Left ventricle myocardium inferior (tissue), 1 donor: ENCODE measurements around the gene CNNM2. TPM values are rescaled to one million over a fixed set of nuclear protein-coding genes. Genes with fewer than 3 reads are reported as not detected.
A peak's percentile ranks its signal among the peaks of the same experiment; 100 is the strongest.

Source experiments
- DNase-seq: peaks from one replicate; pipeline ENCODE4 v3.0.0-alpha.2; 2020
- H3K27ac ChIP-seq: fragments of 200-600 bp; replicated peaks from 2 replicates; pipeline ENCODE4 v1.8.0; 2021
- H3K27me3 ChIP-seq: fragments of 200-600 bp; 2 replicates; pipeline ENCODE4 v1.8.0; 2021; ENCODE audit warnings: low read depth
- H3K36me3 ChIP-seq: fragments of 200-600 bp; 2 replicates; pipeline ENCODE4 v1.8.0; 2021
- H3K4me1 ChIP-seq: fragments of 200-600 bp; 2 replicates; pipeline ENCODE4 v1.8.0; 2021
- H3K4me3 ChIP-seq: fragments of 200-600 bp; 2 replicates; pipeline ENCODE4 v1.8.0; 2021; ENCODE audit warnings: mild to moderate bottlenecking, moderate library complexity
- H3K9me3 ChIP-seq: fragments of 200-600 bp; replicated peaks from 2 replicates; pipeline ENCODE4 v1.8.0; 2021
- CTCF ChIP-seq: fragments of 200-600 bp; IDR thresholded peaks from 2 replicates; pipeline ENCODE4 v1.8.0; 2021; ENCODE audit warnings: antibody characterized with exemption, mild to moderate bottlenecking, borderline replicate concordance
- intact Hi-C: fragments of 100-400 bp; cut with micrococcal nuclease; formaldehyde crosslinking; loops from one replicate; pipeline ENCODE4 v1.11.0; 2022
- total RNA-seq: library from RNA; stranded (reverse); fragmentation: NEBNext Ultra II Directional; extraction: Animal tissue kit (Norgen Biotek cat#: 25700); gene quantifications from one replicate; pipeline ENCODE4 v1.2.1, GENCODE V29; 2021
- donor health status: DM: no; HTN: yes; CAD: no; lungs with severe emphysema.

Gene CNNM2
- total RNA-seq, 1 donor from 2014 or later = 3.3 TPM

DNA sequence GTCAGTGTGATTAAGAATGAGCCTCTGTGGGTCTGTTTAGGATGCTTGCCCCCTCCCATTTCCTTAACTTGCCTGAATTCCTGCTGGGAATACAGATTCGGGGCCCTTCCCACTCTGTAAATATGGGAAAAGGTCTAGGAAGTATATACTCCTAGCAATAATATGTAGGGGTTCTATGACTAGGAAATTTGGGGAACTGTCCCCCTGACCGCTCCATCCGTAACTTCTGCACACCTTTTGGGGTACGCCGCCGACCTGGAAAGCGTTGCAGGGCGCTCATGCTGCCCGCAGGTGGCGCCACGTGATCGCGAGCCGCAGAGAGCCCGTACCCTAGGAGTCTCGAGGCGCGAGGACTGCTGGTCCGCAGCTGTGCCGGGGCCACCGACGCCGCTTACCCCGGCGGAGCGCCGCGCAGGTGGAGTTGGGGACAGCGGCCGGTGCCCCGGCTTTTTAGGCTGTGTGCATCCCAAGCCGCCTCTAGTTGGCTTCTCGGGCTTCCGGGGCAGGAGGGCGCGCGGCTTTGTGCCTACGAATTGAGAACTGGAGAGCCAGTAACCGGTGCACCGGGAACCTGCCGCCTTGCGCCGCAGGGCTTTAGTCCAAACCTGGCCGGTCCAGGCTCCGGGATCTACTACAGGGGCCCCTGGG, 656 bp upstream of the CNNM2 start:
- Histone ChIP-seq H3K4me1 (peaks cover 56% of the 10 kb centered on the region), H3K27ac (peak overlapping the region; percentile 88), H3K36me3 (no peaks in the 10 kb centered on the region), H3K9me3 (no peaks in the 10 kb centered on the region), H3K27me3 (no peaks in the 10 kb centered on the region), H3K4me3 (peak overlapping the region; percentile 98)
- peak; percentile 78 for DNase-seq
- intact Hi-C loops = loop anchor here (5.0 kb wide), 1 partner anchor 150 kb away; no protein-coding TSS in a partner anchor
- peak; percentile 99 for TF ChIP-seq CTCF

- peak overlapping the region; percentile 98 for H3K4me3 ChIP-seq
- H3K27ac ChIP-seq = peak overlapping the region; percentile 88
- no peak for TF ChIP-seq CTCF
- no peaks in the 10 kb centered on the region for H3K27me3 ChIP-seq
- H3K36me3 ChIP-seq = no peaks in the 10 kb centered on the region
- no peaks in the 10 kb centered on the region for H3K9me3 ChIP-seq
- peaks cover 68% of the 10 kb centered on the region for H3K4me1 ChIP-seq
- intact Hi-C loops = loop anchor here (5.0 kb wide), 1 partner anchor 148 kb away; no protein-coding TSS in a partner anchor
- no peak for DNase-seq
Measured at GRCh38 chr10:102918817-102919245, 737 bp downstream of the CNNM2 start.

DNA sequence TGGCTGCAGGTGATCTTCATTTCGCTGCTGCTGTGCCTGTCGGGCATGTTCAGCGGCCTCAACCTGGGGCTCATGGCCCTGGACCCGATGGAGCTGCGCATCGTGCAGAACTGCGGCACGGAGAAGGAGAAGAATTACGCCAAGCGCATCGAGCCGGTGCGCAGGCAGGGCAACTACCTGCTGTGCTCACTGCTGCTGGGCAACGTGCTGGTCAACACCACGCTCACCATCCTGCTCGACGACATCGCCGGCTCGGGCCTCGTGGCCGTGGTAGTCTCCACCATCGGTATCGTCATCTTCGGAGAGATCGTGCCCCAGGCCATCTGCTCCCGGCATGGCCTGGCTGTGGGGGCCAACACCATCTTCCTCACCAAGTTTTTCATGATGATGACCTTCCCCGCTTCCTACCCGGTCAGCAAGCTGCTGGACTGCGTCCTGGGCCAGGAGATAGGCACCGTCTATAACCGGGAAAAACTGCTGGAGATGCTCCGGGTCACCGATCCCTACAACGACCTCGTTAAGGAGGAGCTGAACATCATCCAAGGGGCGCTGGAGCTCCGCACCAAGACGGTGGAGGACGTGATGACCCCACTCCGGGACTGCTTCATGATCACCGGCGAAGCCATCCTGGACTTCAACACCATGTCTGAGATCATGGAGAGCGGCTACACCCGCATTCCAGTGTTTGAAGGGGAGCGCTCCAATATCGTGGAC, 1.3 kb downstream of the CNNM2 start:
- Histone ChIP-seq H3K27ac (no peak overlapping the region), H3K36me3 (no peaks in the 10 kb centered on the region), H3K4me1 (peaks cover 71% of the 10 kb centered on the region), H3K4me3 (peak overlapping the region; percentile 98), H3K9me3 (no peaks in the 10 kb centered on the region), H3K27me3 (no peaks in the 10 kb centered on the region)
- no peak for DNase-seq
- no peak for TF ChIP-seq CTCF
- intact Hi-C loops = loop anchor here (5.0 kb wide), 1 partner anchor 148 kb away; no protein-coding TSS in a partner anchor

DNA sequence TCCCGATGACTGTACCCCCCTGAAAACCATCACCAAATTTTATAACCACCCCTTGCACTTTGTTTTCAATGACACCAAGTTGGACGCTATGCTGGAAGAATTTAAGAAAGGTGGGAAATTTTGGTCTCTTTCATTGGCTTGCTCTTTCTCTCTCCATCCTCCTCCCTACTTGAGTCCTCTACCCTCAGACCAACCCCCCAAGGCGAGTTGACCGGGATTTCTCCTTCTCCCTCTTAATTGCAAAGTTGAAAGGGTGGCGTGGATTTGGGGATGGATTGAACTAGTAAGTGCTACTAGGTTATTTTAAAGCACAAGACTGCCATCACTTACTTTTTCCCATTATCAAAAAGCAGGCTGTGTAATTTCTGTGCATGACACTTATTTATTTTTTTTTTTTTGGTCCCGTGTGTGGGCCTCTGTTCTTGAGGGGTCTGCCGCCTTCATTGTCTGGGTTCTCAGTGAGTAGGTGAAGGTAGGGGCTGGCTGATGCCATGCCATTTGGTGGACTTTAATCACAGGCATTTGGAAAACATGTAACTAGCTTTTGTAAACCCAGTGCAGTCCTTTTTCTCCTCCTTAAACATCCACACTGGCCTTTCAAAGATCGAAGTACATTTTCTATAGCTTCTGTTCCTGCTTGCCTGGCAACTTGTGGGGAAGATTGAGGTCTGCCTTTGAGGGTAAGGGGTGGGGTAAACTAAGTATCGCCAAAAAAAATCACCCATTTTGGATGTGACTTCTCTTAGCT, 2.1 kb downstream of the CNNM2 start:
- Histone ChIP-seq H3K27ac (no peak overlapping the region), H3K4me3 (peak overlapping the region; percentile 98), H3K4me1 (peaks cover 71% of the 10 kb centered on the region), H3K9me3 (no peaks in the 10 kb centered on the region), H3K27me3 (no peaks in the 10 kb centered on the region), H3K36me3 (no peaks in the 10 kb centered on the region)
- intact Hi-C loops = loop anchor here (5.0 kb wide), 2 partner anchors 147 to 322 kb away; no protein-coding TSS in a partner anchor
- no peak for TF ChIP-seq CTCF
- DNase-seq = no peak

DNA sequence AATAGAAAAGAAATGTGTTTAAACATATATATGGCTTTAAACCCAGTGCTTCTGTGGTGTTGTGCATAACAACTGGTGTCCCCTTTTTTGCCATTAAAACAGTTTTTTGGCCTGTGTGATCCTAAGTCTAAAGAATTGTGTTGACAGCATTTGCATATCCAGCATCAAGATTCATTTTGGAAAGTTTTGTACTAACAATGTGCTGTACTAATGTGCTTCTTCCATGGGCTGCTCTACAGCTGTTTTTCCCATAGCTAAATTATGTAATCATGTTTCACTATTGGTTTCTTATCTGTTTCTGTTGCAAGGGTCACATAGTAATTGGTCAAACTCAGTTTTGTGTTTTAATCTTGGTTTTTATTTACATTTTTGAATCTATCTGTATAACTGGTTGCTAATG, 5.5 kb downstream of the CNNM2 start:
- no peak for DNase-seq
- intact Hi-C loops = loop anchor here (5.0 kb wide), 1 partner anchor 319 kb away; no protein-coding TSS in a partner anchor
- peaks cover 53% of the 10 kb centered on the region for H3K4me1 ChIP-seq
- no peak overlapping the region for H3K27ac ChIP-seq
- H3K9me3 ChIP-seq = no peaks in the 10 kb centered on the region
- TF ChIP-seq CTCF = no peak
- peaks cover 10% of the 10 kb centered on the region for H3K36me3 ChIP-seq
- no peaks in the 10 kb centered on the region for H3K27me3 ChIP-seq
- no peak overlapping the region for H3K4me3 ChIP-seq
